GM06990 (cell line): ENCODE data around the gene AKR1E2.

Source experiments
- DNase-seq: peaks from one replicate; pipeline ENCODE4 v3.0.0-alpha.2; 2011; ENCODE audit not compliant: insufficient read length; ENCODE audit errors: extremely low read depth
- H3K27me3 ChIP-seq: replicated peaks from 2 replicates; pipeline ENCODE4 v1.6.0; 2011; ENCODE audit warnings: low read length; ENCODE audit not compliant: control insufficient read depth, insufficient read depth
- H3K36me3 ChIP-seq: 2 replicates; pipeline ENCODE4 v1.5.1; 2011; ENCODE audit warnings: low read length; ENCODE audit not compliant: control insufficient read depth, insufficient read depth
- H3K4me3 ChIP-seq: replicated peaks from 2 replicates; pipeline ENCODE4 v1.5.1; 2011; ENCODE audit warnings: low read depth, mild to moderate bottlenecking, control low read depth, low read length
- CTCF ChIP-seq: IDR thresholded peaks from 2 replicates; pipeline ENCODE4 v1.5.1; 2011; ENCODE audit warnings: low read length, control low read depth, mild to moderate bottlenecking, inconsistent platforms; ENCODE audit not compliant: insufficient read depth, poor library complexity, severe bottlenecking

Gene AKR1E2

DNA sequence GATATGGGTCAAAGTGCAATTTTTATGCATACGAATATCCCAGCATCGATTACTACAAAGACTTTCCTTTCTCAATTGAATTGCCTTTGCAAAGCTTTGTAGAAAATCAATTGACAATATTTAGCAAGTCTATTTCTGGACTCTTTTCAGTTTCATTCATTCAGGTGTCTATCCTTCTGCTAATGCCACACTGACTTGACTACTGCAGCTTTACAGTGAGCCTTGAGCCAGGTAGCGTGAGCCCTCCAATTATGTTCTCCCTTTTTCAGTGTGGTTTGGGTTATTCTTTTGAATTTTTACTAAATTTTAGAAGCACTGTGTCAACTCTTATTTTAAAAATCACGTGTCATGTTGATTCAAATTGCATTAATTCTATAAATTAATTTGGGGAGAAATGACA, 19.5 kb upstream of the AKR1E2 start:
- no peak overlapping the region for H3K4me3 ChIP-seq
- DNase-seq, result no peak
- H3K36me3 ChIP-seq, result no peaks in the 10 kb centered on the region
- H3K27me3 ChIP-seq, result no peaks in the 10 kb centered on the region
- TF ChIP-seq CTCF, result no peak

DNA sequence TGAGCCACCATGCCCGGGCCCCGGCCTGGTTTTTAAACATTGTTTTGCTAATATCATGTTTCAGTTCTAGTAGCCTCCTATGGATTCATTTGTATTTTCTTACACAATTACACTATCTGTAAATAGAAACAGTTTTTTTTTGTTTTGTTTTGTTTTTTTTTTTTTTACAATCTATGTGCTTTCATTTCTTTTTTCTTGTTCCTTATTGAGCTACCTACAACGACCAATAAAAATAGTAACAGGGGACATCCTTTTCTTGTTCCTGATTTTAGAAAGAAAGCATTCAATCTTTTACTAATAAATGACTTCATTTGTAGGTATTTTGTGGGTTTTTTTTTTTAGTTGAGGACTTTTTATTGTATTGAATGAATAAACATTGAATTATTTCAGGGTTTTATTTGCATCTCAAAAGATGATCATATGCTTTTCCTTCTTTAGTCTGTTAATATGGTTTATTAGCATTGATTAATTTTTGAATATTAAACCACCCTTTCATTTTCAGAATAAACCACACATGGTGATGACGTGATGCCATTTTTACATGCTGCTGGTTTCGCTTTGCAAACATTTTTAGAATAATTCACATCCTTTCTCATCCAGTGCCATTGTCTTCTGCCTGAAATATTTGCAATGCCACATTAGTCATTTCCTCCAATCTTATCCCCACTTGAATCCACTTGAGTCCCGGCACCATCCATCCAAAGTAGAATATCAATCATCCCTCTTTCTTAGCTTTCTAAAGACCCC, 18.1 kb upstream of the AKR1E2 start:
- TF ChIP-seq CTCF, result no peak
- Histone ChIP-seq H3K4me3 (no peak overlapping the region), H3K27me3 (no peaks in the 10 kb centered on the region), H3K36me3 (no peaks in the 10 kb centered on the region)
- peak; percentile 25 for DNase-seq

- no peaks in the 10 kb centered on the region for H3K36me3 ChIP-seq
- no peaks in the 10 kb centered on the region for H3K27me3 ChIP-seq
- DNase-seq, result no peak
- TF ChIP-seq CTCF, result no peak
- H3K4me3 ChIP-seq, result no peak overlapping the region
These were observed 16.9 kb upstream of the AKR1E2 start for GRCh38 chr10:4809156-4809555.

DNA sequence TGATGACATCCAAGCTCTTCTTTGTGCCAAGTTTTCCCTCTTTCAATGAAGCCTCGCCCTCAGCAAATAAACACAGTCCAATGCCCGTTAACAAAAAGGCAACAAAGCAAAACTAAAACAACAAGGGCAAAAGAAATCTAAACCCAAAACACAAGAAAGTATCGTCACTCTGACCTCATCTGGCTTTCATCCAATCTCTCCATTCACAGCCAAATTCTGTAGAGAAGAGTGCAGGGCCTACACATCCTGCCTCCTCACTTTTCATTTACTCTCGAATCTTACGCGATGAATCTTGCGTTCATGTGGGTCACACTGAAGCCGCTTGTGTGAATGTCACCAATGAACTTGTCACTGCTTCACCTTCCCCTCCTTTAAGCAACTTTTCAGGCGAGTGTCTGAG, 15.9 kb upstream of the AKR1E2 start:
- TF ChIP-seq CTCF, result no peak
- no peak overlapping the region for H3K4me3 ChIP-seq
- DNase-seq, result no peak

GRCh38 chr10:4812046-4812445, 14.0 kb upstream of the AKR1E2 start:
- TF ChIP-seq CTCF, result no peak
- Histone ChIP-seq H3K27me3 (no peaks in the 10 kb centered on the region), H3K4me3 (no peak overlapping the region), H3K36me3 (no peaks in the 10 kb centered on the region)
- no peak for DNase-seq

More for the DNA sequence above, 15.9 kb upstream of the AKR1E2 start:
- no peaks in the 10 kb centered on the region for H3K27me3 ChIP-seq
- H3K36me3 ChIP-seq, result no peaks in the 10 kb centered on the region

GRCh38 chr10:4813023-4813422, 13.0 kb upstream of the AKR1E2 start:
- no peak overlapping the region for H3K4me3 ChIP-seq
- no peak for TF ChIP-seq CTCF
- no peak for DNase-seq
- H3K36me3 ChIP-seq, result no peaks in the 10 kb centered on the region
- H3K27me3 ChIP-seq, result no peaks in the 10 kb centered on the region; the same call in 1 of the 2 replicates
